ENCODE data around the gene FAM193A.
"Not testable (repeated sequence)": the region's sequence is repeated elsewhere in the genome, so short reads cannot be mapped to it uniquely, and the experiment has no call there.

FAM193A gene

DNA sequence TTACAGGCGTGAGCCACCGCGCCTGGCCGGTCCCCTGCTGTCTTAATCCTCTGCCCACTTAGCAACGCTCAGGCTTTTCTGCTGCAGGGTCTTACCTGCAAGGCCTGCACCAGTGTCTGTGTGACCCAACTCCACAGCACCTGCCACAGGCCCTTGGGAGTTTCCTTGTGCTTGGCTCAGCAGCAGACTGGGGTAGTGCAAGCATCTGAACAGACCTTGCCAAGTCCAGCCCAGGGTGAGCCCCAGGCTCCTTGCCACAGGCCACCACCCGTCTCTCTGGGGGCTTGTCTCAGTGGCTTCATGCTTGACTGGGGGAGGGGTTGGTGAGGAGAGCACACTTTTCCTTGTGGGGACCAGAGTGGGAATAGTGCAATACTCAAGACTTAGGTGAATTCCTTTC is 87.0 kb downstream of the FAM193A start:
- no peak for DNase-seq

DNA sequence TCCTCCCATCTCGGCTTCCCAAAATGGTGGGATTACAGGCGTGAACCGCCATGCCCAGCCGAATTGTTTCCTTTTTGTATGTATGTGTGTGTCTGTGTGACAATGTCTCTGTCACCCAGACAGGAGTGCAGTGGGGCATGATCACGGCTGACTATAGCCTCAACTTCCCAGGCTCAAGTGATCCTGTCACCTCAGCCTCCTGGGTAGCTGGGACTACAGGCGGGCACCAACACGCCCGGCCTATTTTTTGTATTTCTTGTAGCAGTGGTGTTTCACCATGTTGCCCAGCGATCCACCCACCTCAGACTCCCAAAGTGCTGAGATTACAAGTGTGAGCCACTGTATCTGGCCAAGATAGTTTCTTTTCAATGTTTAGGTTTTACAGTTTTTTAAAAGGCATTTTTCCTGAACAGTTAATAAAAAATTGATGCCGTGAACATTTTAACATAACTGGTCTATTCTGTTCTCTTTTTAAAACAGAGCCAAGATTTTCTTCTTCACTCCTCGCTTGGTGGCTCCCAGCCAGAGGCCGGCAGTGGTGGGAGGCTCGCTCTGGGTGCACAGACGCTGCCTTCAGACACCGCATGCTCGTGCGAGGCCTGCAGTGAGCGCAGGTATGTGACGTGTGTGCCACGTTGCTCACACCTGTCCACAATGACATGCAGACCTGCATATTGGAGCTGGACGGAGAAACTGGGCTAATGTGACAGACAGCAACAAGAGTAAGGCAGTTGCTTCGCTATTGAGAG is 88.5 kb downstream of the FAM193A start:
- no peak for DNase-seq

DNA sequence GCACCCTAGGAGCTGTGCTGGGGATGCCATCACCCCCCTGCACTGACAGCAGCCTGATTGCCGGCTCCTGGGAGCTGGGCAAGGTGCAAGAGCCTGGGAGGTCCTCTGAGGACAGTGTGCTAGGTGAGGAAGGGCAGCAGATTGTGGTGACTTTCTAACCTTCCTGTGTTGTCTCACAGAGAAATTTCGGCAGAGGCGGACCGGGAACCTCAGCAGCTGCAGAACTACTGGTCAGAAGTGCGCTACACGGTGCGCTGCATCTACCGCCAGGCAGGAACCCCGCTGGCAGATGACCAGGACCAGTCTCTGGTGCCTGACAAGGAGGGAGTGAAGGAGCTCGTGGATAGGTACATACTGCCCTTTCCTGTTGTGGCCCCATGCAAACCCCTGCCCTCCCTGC is 89.8 kb downstream of the FAM193A start:
- no peak for DNase-seq

GRCh38 chr4:2630556-2631273 is 94.3 kb downstream of the FAM193A start:
- DNase-seq: no peak

GRCh38 chr4:2634014-2634413 is 97.6 kb downstream of the FAM193A start:
- no peak for DNase-seq

DNA sequence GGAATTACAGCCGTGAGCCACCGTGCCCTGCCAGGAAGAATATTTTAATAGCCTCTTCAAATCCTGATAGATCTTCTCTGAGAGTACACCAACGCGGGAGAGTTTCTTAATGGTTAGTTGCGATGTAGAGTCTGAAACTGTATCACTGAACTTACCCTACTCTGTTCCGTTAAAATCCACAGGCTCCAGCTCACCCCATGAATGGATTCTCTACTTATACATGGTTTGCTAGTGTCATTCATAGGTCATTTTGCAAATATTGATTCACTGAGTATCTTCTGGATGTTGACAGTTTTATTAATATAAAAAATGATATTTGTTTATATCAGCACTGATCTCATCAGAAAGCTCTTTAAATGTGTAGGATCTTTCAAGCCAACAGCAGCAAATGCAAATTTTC is 99.9 kb downstream of the FAM193A start:
- DNase-seq: no peak

DNA sequence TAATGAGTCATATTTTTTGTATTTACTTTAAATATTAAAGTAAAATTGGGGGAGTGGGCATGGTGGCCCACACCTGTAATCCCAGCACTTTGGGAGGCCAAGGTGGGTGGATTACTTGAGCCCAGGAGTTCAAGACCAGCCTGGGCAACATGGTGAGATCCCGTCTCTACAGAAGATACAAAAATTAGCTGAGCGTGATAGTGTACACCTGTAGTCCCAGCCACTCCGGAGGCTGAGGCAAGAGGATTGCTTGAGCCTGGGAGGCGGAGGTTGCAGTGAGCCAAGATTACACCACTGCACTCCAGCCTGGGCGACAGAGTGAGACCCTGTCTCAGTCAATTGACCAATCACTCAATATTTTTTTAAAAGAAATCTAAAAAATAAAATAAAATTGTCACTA is 100.5 kb downstream of the FAM193A start:
- not testable (repeated sequence) for DNase-seq

DNA sequence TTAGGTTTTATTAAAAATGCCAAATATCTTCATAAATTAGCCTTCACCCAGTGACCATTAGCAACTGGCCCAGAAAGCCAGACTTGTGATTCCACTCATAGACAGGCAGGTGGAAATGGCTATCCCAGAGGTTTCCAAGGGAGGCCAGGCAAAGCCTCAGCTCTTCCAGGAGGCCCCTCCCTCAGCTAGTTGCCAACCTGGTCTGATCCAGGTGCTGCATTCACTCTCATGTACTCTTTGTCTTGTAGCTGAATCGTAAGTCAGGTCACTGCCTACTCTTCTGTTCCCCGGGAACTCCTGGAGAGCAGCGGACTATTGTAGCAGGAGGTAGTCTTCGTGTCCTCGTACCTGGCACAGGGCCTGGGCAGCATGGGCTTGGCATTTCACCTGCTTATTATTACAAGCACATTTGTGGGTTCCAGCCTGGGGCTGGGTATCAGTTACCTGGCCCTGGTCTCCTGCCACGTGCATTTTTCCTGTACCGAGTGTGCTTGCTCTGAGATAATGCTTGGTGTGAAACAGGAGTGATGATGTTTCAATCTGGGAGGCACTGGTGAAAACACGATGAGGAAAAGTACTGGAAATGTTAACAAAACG is 101.6 kb downstream of the FAM193A start:
- no peak for DNase-seq

- DNase-seq: no peak
These were observed 102.3 kb downstream of the FAM193A start for GRCh38 chr4:2638730-2639129.

DNA sequence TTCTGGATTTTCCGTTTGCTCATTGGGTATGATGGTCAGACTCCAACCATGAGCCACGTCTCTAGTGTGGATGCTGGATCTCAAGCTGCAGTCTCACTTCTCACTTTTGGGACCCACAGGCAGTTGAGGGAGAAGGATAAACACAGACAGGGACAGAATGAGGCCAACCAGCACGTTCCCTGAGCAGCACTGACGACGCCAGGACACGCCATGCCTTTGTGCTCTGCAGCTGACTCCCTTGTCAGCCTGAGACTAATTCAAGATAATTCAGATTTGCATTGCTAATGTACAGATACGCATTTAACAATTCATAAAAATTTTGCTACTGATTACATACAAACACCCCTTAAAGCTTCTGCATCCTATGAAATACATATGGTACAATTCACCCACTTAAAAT is 106.5 kb downstream of the FAM193A start:
- DNase-seq: no peak

DNA sequence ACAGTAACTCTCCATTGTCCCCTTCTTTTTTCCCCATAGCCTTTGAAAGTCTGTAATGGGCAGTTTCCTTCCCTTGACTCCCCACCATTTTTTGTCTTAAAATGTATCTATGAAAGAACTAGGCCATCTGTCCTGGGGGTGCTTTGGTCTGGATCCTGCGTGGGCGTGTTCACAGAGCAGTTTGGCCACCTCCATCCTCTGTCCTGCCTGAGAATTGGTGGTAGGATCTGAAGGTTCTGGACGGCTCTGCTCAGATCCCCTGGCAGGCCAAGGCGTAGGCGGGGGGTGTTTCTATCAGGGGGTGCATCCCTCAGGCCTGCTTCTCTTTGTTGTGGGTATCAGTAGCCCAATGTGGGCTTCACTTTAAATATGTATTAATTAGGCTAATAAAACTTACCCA is 107.1 kb downstream of the FAM193A start:
- DNase-seq: no peak

- no peak for DNase-seq
These were observed 110.1 kb downstream of the FAM193A start for GRCh38 chr4:2646396-2647149.

GRCh38 chr4:2647403-2648158 is 111.1 kb downstream of the FAM193A start:
- no peak for DNase-seq

- no peak for DNase-seq
These were observed 111.8 kb downstream of the FAM193A start for GRCh38 chr4:2648159-2648814.

DNA sequence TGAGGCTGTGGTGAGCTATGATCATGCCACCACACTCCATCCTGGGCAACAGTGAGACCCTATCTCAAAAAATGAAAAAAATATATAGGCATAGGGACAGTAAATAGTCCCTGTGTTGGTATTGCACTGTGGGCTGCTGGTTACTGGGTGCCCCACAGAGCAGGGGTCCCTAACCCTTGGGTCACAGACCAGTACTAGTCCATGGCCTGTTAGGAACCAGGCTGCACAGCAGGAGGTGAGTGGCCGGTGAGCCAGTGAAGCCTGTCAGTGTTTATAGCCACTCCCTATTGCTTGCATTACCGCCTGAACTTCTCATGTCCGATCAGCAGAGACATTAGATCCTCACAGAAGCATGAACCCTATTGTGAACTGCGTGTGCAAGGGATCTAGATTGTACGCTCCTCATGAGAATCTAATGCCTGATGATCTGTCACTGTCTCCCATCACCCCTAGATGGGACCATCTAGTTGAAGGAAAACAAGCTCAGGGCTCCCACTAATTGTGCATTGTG is 113.2 kb downstream of the FAM193A start:
- no peak for DNase-seq

DNA sequence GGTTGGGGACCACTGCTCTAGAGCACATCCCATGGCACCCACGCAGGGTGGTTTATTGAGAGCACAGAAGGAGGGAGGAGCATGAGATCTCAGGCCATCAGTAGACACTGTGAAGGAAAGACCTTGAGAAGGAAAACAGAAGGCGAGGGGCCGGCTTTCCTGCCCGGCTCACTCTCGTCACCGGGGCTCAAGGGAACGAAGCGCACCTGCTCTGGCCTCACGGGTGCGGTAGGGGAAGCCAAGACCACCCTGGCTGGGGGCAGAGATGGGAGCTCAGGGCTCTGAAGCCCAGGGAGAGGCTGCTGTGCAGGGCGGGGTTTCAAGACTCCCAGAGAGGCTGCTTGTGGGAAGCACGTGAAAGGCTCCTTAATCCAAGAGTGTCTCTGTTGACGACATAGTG is 113.8 kb downstream of the FAM193A start:
- DNase-seq: no peak

DNA sequence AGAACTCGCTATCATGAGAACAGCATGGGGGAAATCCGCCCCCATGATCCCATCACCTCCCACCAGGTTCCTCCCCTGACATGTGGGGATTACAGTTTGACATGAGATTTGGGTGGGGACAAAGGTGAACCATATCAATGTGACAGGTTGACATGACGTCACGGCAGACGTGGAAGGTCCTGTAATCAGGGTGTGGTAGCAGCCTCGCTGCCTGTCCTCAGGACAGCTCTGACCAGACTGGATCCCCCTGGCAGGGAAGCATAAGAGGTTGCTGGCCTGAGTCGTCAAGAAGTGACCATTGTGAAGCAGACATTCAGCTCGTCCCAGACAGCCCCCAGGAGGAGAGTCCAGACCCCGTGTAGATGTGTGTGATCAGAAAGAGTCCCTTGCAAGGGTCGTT is 115.1 kb downstream of the FAM193A start:
- no peak for DNase-seq

DNA sequence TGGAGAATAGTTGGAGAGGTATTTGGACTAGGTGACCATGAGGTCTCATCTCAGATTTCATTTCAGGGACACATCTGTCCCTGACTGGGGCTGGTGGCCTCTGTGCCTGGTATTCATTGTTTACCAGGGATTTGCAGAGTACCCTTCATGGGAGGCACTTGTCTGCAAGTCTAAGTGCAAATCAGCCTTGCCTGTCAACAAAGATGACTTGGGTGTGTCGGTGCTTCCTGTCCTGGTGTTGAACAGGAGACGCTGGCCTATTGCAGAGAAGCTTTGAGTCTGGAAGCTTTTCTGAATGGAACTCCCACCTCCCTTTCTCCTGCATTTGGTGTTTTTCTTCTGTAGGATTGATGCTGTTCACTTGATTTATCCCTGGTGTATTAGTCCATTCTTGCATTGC is 115.6 kb downstream of the FAM193A start:
- DNase-seq: no peak

DNA sequence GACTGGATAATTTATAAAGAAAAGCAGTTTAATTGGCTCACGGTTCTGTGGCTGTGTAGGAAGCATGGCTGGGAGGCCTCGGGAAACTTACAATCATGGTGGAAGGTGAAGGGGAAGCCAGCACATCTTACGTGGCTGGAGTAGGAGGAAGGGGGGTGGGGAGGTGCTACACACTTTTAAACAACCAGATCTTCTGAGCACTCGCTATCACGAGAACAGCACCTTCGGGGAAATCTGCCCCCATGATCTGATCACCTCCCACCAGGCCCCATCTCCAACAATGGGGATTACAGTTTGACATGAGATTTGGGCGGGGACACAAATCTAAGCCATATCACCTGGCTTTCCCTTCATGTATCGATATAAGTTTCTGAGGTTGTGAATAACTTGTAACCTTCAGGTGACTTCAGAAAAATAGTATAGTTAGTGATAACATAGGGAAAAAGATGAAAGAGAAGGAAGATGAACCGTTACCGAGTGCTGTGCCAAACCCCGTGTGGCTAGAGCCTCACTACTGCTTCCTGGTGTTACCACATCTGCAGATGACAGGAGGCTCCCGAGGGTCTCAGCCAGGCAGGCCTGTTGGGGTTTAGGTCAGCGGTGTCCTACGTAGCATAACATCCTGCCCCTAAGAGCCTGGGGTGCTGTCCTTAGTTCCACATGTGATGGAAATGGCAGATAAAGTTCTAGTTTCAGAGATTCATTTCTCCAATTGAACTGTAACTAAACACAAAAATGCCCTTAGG is 116.1 kb downstream of the FAM193A start:
- no peak for DNase-seq

- no peak for DNase-seq
These were observed 124.3 kb downstream of the FAM193A start for GRCh38 chr4:2660596-2661211.

GRCh38 chr4:2662598-2662997 is 126.2 kb downstream of the FAM193A start:
- no peak for DNase-seq

All from CD4-positive, alpha-beta T cell treated with Interleukin-4 for 4 hours (primary cell).